Dendritic cell treated with granulocyte-macrophage colony-stimulating factor and Interleukin-4, amounts not matched to agents 40 ng/mL and 50 ng/mL, for 4 days (primary cell): ENCODE data around the gene FAM131B.

Experiments
- H3K27ac Mint-ChIP-seq: one replicate; pipeline ENCODE4 v1.8.0; 2022; ENCODE audit warnings: mild to moderate bottlenecking, mixed read lengths
- H3K27me3 Mint-ChIP-seq: one replicate; pipeline ENCODE4 v1.8.0; 2022; ENCODE audit warnings: mild to moderate bottlenecking, mixed read lengths
- H3K36me3 Mint-ChIP-seq: one replicate; pipeline ENCODE4 v1.8.0; 2022; ENCODE audit warnings: low read depth, mixed read lengths
- H3K4me1 Mint-ChIP-seq: one replicate; pipeline ENCODE4 v1.8.0; 2022; ENCODE audit warnings: low read depth, mixed read lengths
- H3K4me3 Mint-ChIP-seq: one replicate; pipeline ENCODE4 v1.8.0; 2022; ENCODE audit warnings: mild to moderate bottlenecking, moderate library complexity, mixed read lengths
- H3K9me3 Mint-ChIP-seq: one replicate; pipeline ENCODE4 v1.8.0; 2022; ENCODE audit warnings: mixed read lengths
- intact Hi-C: fragments of 100-400 bp; cut with micrococcal nuclease; formaldehyde crosslinking; loops from one replicate; pipeline ENCODE4 v1.15.0; 2022

Gene FAM131B

GRCh38 chr7:143363016-143363937, 764 bp upstream of the FAM131B start:
- H3K27ac Mint-ChIP-seq, result no peak overlapping the region
- peaks cover 47% of the 10 kb centered on the region for H3K4me1 Mint-ChIP-seq
- no peaks in the 10 kb centered on the region for H3K9me3 Mint-ChIP-seq
- H3K27me3 Mint-ChIP-seq, result peaks cover 56% of the 10 kb centered on the region
- no peaks in the 10 kb centered on the region for H3K36me3 Mint-ChIP-seq
- intact Hi-C loops, result no loop called here
- peak overlapping the region; percentile 27 for H3K4me3 Mint-ChIP-seq

GRCh38 chr7:143361552-143362130, 872 bp downstream of the FAM131B start:
- H3K27ac Mint-ChIP-seq, result peak overlapping the region; percentile 24
- peaks cover 45% of the 10 kb centered on the region for H3K4me1 Mint-ChIP-seq
- intact Hi-C loops, result no loop called here
- no peaks in the 10 kb centered on the region for H3K36me3 Mint-ChIP-seq
- no peaks in the 10 kb centered on the region for H3K9me3 Mint-ChIP-seq
- peaks cover 58% of the 10 kb centered on the region for H3K27me3 Mint-ChIP-seq
- H3K4me3 Mint-ChIP-seq, result peak overlapping the region; percentile 91

GRCh38 chr7:143360788-143361551, 1.5 kb downstream of the FAM131B start:
- Mint-ChIP-seq H3K36me3 (no peaks in the 10 kb centered on the region), H3K9me3 (no peaks in the 10 kb centered on the region), H3K4me1 (peaks cover 45% of the 10 kb centered on the region), H3K27ac (no peak overlapping the region), H3K27me3 (peaks cover 58% of the 10 kb centered on the region), H3K4me3 (peak overlapping the region; percentile 55)
- intact Hi-C loops, result no loop called here

GRCh38 chr7:143359771-143360353, 2.7 kb downstream of the FAM131B start:
- Mint-ChIP-seq H3K27me3 (peaks cover 56% of the 10 kb centered on the region), H3K4me1 (peaks cover 45% of the 10 kb centered on the region), H3K4me3 (no peak overlapping the region), H3K9me3 (no peaks in the 10 kb centered on the region), H3K27ac (no peak overlapping the region), H3K36me3 (no peaks in the 10 kb centered on the region)
- intact Hi-C loops, result no loop called here

- no peaks in the 10 kb centered on the region for H3K9me3 Mint-ChIP-seq
- intact Hi-C loops, result no loop called here
- no peak overlapping the region for H3K27ac Mint-ChIP-seq
- peaks cover 49% of the 10 kb centered on the region for H3K27me3 Mint-ChIP-seq
- H3K4me3 Mint-ChIP-seq, result no peak overlapping the region
- H3K36me3 Mint-ChIP-seq, result no peaks in the 10 kb centered on the region
- H3K4me1 Mint-ChIP-seq, result peaks cover 45% of the 10 kb centered on the region
These were observed 3.9 kb downstream of the FAM131B start for GRCh38 chr7:143358626-143359025.

- peaks cover 42% of the 10 kb centered on the region for H3K4me1 Mint-ChIP-seq
These were observed 6.0 kb downstream of the FAM131B start for GRCh38 chr7:143356414-143357050.

GRCh38 chr7:143355450-143356385, 6.8 kb downstream of the FAM131B start:
- Mint-ChIP-seq H3K27ac (no peak overlapping the region), H3K36me3 (no peaks in the 10 kb centered on the region), H3K9me3 (no peaks in the 10 kb centered on the region), H3K4me1 (peaks cover 34% of the 10 kb centered on the region), H3K4me3 (no peak overlapping the region), H3K27me3 (peaks cover 33% of the 10 kb centered on the region)
- intact Hi-C loops, result no loop called here

More at GRCh38 chr7:143356414-143357050, 6.0 kb downstream of the FAM131B start:
- Mint-ChIP-seq H3K27me3 (peaks cover 38% of the 10 kb centered on the region), H3K4me3 (no peak overlapping the region), H3K27ac (no peak overlapping the region), H3K36me3 (no peaks in the 10 kb centered on the region), H3K9me3 (no peaks in the 10 kb centered on the region)
- intact Hi-C loops, result no loop called here

GRCh38 chr7:143354965-143355364, 7.5 kb downstream of the FAM131B start:
- H3K4me1 Mint-ChIP-seq, result peaks cover 26% of the 10 kb centered on the region
- intact Hi-C loops, result no loop called here
- H3K9me3 Mint-ChIP-seq, result no peaks in the 10 kb centered on the region
- H3K27ac Mint-ChIP-seq, result no peak overlapping the region
- H3K27me3 Mint-ChIP-seq, result peaks cover 28% of the 10 kb centered on the region
- H3K4me3 Mint-ChIP-seq, result no peak overlapping the region
- H3K36me3 Mint-ChIP-seq, result no peaks in the 10 kb centered on the region

- Mint-ChIP-seq H3K4me3 (no peak overlapping the region), H3K27me3 (peaks cover 25% of the 10 kb centered on the region)
- intact Hi-C loops, result no loop called here
These were observed 8.1 kb downstream of the FAM131B start for GRCh38 chr7:143354376-143354775.

GRCh38 chr7:143352531-143353002, 9.9 kb downstream of the FAM131B start:
- H3K4me1 Mint-ChIP-seq, result peaks cover 17% of the 10 kb centered on the region
- H3K9me3 Mint-ChIP-seq, result no peaks in the 10 kb centered on the region
- intact Hi-C loops, result no loop called here
- H3K27me3 Mint-ChIP-seq, result peaks cover 18% of the 10 kb centered on the region
- no peaks in the 10 kb centered on the region for H3K36me3 Mint-ChIP-seq
- no peak overlapping the region for H3K4me3 Mint-ChIP-seq
- H3K27ac Mint-ChIP-seq, result no peak overlapping the region

More at GRCh38 chr7:143354376-143354775, 8.1 kb downstream of the FAM131B start:
- H3K36me3 Mint-ChIP-seq, result no peaks in the 10 kb centered on the region
- no peak overlapping the region for H3K27ac Mint-ChIP-seq
- H3K4me1 Mint-ChIP-seq, result peaks cover 21% of the 10 kb centered on the region
- no peaks in the 10 kb centered on the region for H3K9me3 Mint-ChIP-seq

GRCh38 chr7:143351574-143351973, 10.9 kb downstream of the FAM131B start:
- H3K27me3 Mint-ChIP-seq, result peaks cover 20% of the 10 kb centered on the region
- no peaks in the 10 kb centered on the region for H3K9me3 Mint-ChIP-seq
- H3K4me3 Mint-ChIP-seq, result no peak overlapping the region
- H3K4me1 Mint-ChIP-seq, result peaks cover 19% of the 10 kb centered on the region
- H3K27ac Mint-ChIP-seq, result no peak overlapping the region
- intact Hi-C loops, result no loop called here
- H3K36me3 Mint-ChIP-seq, result no peaks in the 10 kb centered on the region

- Mint-ChIP-seq H3K4me3 (no peak overlapping the region), H3K27me3 (peaks cover 25% of the 10 kb centered on the region), H3K4me1 (peaks cover 21% of the 10 kb centered on the region), H3K36me3 (no peaks in the 10 kb centered on the region), H3K9me3 (no peaks in the 10 kb centered on the region), H3K27ac (no peak overlapping the region)
- intact Hi-C loops, result no loop called here
These were observed 11.5 kb downstream of the FAM131B start for GRCh38 chr7:143351060-143351459.
